ENCODE measurements around the gene PEX26. TPM values are rescaled to one million over a fixed set of nuclear protein-coding genes. Genes with fewer than 3 reads are reported as not detected.
"Not testable (repeated sequence)": the region's sequence is repeated elsewhere in the genome, so short reads cannot be mapped to it uniquely, and the experiment has no call there.

The PEX26 gene
- total and polyA plus RNA-seq, 2 donors (not counting 1 experiment from before 2014, with no cell fraction given) = 13.2 to 14.5 TPM

DNA sequence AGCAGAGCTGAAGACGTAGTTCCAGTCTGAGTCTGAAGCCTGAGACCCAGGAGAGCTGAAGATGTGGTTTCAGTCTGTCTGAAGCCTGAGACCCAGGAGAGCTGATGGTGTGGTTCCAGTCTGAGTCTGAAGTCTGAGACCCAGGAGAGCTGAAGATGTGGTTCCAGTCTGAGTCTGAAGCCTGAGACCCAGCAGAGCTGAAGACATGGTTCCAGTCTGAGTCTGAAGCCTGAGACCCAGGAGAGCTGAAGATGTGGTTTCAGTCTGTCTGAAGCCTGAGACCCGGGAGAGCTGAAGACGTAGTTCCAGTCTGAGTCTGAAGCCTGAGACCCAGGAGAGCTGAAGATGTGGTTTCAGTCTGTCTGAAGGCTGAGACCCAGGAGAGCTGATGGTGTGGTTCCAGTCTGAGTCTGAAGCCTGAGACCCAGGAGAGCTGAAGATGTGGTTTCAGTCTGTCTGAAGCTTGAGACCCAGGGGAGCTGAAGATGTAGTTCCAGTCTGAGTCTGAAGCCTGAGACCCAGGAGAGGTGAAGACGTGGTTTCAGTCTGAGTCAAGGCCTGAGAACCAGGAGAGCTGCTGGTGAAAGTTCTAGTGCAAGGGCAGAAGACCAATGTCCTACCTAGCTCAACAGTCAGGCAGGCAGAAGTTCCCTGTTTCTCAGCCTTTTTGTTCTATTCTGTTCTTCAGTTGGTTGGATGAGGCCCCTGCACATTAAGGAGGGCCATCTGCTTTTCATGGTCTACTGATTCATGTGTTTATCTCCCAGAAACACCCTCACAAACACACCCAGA lies 29.0 kb downstream of the PEX26 start:
- not testable (repeated sequence) for H3K4me1 ChIP-seq (ENCODE audit: control insufficient read depth, extremely low read depth, insufficient read depth, low read length); H3K9me3 ChIP-seq (ENCODE audit: control insufficient read depth, insufficient read depth, low read depth, low read length); H3K4me2 ChIP-seq (ENCODE audit: extremely low read depth, insufficient read depth, low read length); H3K27me3 ChIP-seq (ENCODE audit: control insufficient read depth, insufficient read depth, low read length); H3K36me3 ChIP-seq (ENCODE audit: control insufficient read depth, insufficient read depth, low read length); DNase-seq (ENCODE audit: low read depth in 2 of 2); H3K27ac ChIP-seq (ENCODE audit: insufficient read depth, low read length); H3K4me3 ChIP-seq (replicated peaks in 1 of 4; ENCODE audit: control extremely low read depth in 1 of 4, insufficient read depth in 1 of 4, low read depth in 3 of 4, low read length in 4 of 4); H3K79me2 ChIP-seq (ENCODE audit: control insufficient read depth, insufficient read depth, low read length); H4K20me1 ChIP-seq (ENCODE audit: control insufficient read depth, extremely low read depth, insufficient read depth, low read length); H3K9ac ChIP-seq (ENCODE audit: insufficient read depth, low read length); H2AFZ ChIP-seq (ENCODE audit: low read length)

DNA sequence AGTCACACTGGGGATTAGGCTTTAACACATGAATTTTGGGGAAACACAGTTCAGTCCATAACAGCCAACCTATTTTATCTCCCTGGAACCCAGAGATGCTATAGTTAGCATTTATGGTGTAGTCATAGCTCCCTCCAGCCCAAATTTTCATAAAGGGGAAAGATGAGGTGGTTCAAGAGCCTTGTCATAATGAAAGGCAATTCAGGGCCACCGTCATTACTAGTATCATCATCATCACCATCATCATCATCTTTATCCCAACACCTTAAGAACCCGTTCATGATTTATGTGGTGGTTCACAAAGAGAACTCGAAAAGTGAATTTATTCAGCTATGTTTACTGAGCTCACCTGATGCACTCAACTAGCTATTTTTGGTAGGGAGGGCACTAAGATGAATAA lies 30.4 kb downstream of the PEX26 start:
- Histone ChIP-seq H3K4me2 (ENCODE audit: extremely low read depth, insufficient read depth, low read length) (no peak overlapping the region), H3K79me2 (ENCODE audit: control insufficient read depth, insufficient read depth, low read length) (no peaks in the 10 kb centered on the region), H3K27ac (ENCODE audit: insufficient read depth, low read length) (no peak overlapping the region), H3K4me3 (replicated peaks in 1 of 4; ENCODE audit: control extremely low read depth in 1 of 4, insufficient read depth in 1 of 4, low read depth in 3 of 4, low read length in 4 of 4) (no peak overlapping the region), H2AFZ (ENCODE audit: low read length) (no peak overlapping the region), H4K20me1 (ENCODE audit: control insufficient read depth, extremely low read depth, insufficient read depth, low read length) (no peaks in the 10 kb centered on the region), H3K9ac (ENCODE audit: insufficient read depth, low read length) (no peak overlapping the region), H3K36me3 (ENCODE audit: control insufficient read depth, insufficient read depth, low read length) (no peaks in the 10 kb centered on the region), H3K4me1 (ENCODE audit: control insufficient read depth, extremely low read depth, insufficient read depth, low read length) (no peaks in the 10 kb centered on the region), H3K27me3 (ENCODE audit: control insufficient read depth, insufficient read depth, low read length) (peaks cover 2% of the 10 kb centered on the region), H3K9me3 (ENCODE audit: control insufficient read depth, insufficient read depth, low read depth, low read length) (no peaks in the 10 kb centered on the region)
- TF ChIP-seq EZH2 (IDR thresholded peaks at IDR 0.05; ENCODE audit: low read length, missing control alignments) = no peak
- TF ChIP-seq, protein P1, sequence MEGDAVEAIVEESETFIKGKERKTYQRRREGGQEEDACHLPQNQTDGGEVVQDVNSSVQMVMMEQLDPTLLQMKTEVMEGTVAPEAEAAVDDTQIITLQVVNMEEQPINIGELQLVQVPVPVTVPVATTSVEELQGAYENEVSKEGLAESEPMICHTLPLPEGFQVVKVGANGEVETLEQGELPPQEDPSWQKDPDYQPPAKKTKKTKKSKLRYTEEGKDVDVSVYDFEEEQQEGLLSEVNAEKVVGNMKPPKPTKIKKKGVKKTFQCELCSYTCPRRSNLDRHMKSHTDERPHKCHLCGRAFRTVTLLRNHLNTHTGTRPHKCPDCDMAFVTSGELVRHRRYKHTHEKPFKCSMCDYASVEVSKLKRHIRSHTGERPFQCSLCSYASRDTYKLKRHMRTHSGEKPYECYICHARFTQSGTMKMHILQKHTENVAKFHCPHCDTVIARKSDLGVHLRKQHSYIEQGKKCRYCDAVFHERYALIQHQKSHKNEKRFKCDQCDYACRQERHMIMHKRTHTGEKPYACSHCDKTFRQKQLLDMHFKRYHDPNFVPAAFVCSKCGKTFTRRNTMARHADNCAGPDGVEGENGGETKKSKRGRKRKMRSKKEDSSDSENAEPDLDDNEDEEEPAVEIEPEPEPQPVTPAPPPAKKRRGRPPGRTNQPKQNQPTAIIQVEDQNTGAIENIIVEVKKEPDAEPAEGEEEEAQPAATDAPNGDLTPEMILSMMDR (conservative IDR thresholded peaks at IDR 0.05 in 1 of 2, IDR thresholded peaks at IDR 0.05 in 1 of 2; ENCODE audit: low read depth in 1 of 2, low read length in 2 of 2) = no peak
- no peak for DNase-seq (ENCODE audit: low read depth in 2 of 2)

DNA sequence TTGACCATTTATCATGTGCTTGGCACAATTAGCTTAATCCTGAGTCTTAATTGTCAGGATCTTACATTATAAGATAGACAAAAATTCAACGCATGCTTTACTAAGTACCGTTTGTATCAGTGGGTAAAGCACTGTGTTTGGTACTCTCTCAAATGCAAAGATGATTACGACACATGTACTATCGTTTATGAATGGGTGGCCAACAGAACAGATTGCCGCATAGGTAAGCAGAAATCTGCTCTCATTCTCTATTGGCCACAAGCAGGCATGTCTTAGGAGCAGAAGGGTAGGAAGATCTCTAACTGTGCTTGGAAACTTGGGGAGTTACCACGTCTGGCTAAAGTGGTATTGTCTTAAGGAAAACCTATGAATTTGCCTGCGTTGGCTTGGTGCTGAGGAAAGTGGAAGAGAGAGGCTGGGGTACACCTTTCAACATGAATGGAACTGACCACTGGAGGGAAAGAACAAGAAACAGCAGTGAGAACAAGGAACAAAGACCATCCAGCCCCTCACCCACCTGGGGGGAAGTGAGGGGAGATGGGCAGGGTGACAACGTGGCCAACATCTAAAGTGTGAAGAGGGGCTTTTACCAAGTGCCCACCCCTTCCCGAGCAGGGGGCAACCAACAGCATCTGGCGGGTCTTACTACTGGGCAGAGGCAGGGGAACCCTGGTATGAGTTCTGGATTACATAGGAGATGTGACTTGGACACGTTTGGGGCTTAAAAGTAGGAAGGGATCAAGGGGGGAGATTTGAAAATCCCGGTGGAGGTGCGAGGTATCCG lies 31.8 kb downstream of the PEX26 start:
- no peaks in the 10 kb centered on the region for H3K79me2 ChIP-seq (ENCODE audit: control insufficient read depth, insufficient read depth, low read length)
- H3K9ac ChIP-seq (ENCODE audit: insufficient read depth, low read length) = no peak overlapping the region
- H2AFZ ChIP-seq (ENCODE audit: low read length) = no peak overlapping the region
- peaks cover 2% of the 10 kb centered on the region for H3K27me3 ChIP-seq (ENCODE audit: control insufficient read depth, insufficient read depth, low read length)
- H3K4me2 ChIP-seq (ENCODE audit: extremely low read depth, insufficient read depth, low read length) = no peak overlapping the region
- H3K9me3 ChIP-seq (ENCODE audit: control insufficient read depth, insufficient read depth, low read depth, low read length) = no peaks in the 10 kb centered on the region
- no peak overlapping the region for H3K27ac ChIP-seq (ENCODE audit: insufficient read depth, low read length)
- no peak overlapping the region for H3K4me3 ChIP-seq (replicated peaks in 1 of 4; ENCODE audit: control extremely low read depth in 1 of 4, insufficient read depth in 1 of 4, low read depth in 3 of 4, low read length in 4 of 4)
- no peaks in the 10 kb centered on the region for H3K36me3 ChIP-seq (ENCODE audit: control insufficient read depth, insufficient read depth, low read length)
- no peak for DNase-seq (ENCODE audit: low read depth in 2 of 2)
- TF ChIP-seq EZH2 (IDR thresholded peaks at IDR 0.05; ENCODE audit: low read length, missing control alignments) = no peak
- TF ChIP-seq, protein P1 (conservative IDR thresholded peaks at IDR 0.05 in 1 of 2, IDR thresholded peaks at IDR 0.05 in 1 of 2; ENCODE audit: low read depth in 1 of 2, low read length in 2 of 2) = no peak
- H3K4me1 ChIP-seq (ENCODE audit: control insufficient read depth, extremely low read depth, insufficient read depth, low read length) = no peaks in the 10 kb centered on the region
- no peaks in the 10 kb centered on the region for H4K20me1 ChIP-seq (ENCODE audit: control insufficient read depth, extremely low read depth, insufficient read depth, low read length)
